Measurements from ENCODE around the gene EPYC.

Gene EPYC

DNA sequence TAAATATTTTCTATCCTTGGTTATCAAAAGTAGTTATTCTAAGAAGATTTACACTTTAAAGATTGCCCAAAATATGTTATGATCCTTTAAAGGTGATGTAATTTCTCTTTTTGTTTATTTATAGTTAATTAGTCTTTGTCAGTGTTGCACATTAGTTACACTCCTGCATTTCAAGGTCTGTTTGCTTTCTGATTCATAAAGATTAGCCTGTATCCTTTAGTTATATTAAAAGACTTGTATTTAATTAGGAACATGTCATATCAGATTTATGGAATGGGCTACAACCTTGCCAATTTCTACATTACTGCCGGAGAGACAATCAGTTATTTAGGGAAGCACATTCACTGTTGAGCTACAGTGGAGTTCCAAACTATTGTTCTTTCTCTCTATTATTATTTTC, 3.5 kb downstream of the EPYC start:
- CTCF ChIA-PET, result interaction anchor here (0.6 to 1.8 kb wide), 4 partner anchors 21 to 200 kb away, joined by 3 to 5 read pairs (median 4); no protein-coding TSS in a partner anchor
- Histone ChIP-seq H3K27ac (ENCODE audit: extremely low read depth, low read depth, low read length) (no peak overlapping the region), H3K9me3 (ENCODE audit: control insufficient read depth, insufficient read depth, low read depth, low read length) (no peaks in the 10 kb centered on the region), H3K36me3 (ENCODE audit: control insufficient read depth in 2 of 2, insufficient read depth in 1 of 2, low read length in 2 of 2) (no peaks in the 10 kb centered on the region), H3K4me3 (ENCODE audit: low read depth, low read length) (no peak overlapping the region), H3K4me1 (ENCODE audit: control insufficient read depth, insufficient read depth, low read length) (peaks cover 6% of the 10 kb centered on the region; the same call in 1 of the 2 replicates)
- peak; percentile 42; the same call in 1 of the 2 replicates for TF ChIP-seq TCF7L2 (IDR thresholded peaks at IDR 0.05; ENCODE audit: borderline replicate concordance, low read depth, low read length)
- TF ChIP-seq, protein P1, sequence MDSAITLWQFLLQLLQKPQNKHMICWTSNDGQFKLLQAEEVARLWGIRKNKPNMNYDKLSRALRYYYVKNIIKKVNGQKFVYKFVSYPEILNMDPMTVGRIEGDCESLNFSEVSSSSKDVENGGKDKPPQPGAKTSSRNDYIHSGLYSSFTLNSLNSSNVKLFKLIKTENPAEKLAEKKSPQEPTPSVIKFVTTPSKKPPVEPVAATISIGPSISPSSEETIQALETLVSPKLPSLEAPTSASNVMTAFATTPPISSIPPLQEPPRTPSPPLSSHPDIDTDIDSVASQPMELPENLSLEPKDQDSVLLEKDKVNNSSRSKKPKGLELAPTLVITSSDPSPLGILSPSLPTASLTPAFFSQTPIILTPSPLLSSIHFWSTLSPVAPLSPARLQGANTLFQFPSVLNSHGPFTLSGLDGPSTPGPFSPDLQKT (IDR thresholded peaks at IDR 0.05; ENCODE audit: borderline replicate concordance, low read depth, low read length), result no peak
- TF ChIP-seq ZNF621 (tag by site-specific recombination; IDR thresholded peaks at IDR 0.05), result no peak
- peak; percentile 76 for TF ChIP-seq KLF8 (tag by site-specific recombination; IDR thresholded peaks at IDR 0.05)
- 0 out of 2 replicates have a peak, but pooled peaks have one; percentile 21 for TF ChIP-seq ZNF366 (tag by site-specific recombination; conservative IDR thresholded peaks at IDR 0.05)
- no peak for TF ChIP-seq ZNF2 (tag by site-specific recombination; IDR thresholded peaks at IDR 0.05)
- TF ChIP-seq WT1 (tag by site-specific recombination; IDR thresholded peaks at IDR 0.05), result peak; percentile 87
- POLR2A ChIA-PET, result no interaction called here

DNA sequence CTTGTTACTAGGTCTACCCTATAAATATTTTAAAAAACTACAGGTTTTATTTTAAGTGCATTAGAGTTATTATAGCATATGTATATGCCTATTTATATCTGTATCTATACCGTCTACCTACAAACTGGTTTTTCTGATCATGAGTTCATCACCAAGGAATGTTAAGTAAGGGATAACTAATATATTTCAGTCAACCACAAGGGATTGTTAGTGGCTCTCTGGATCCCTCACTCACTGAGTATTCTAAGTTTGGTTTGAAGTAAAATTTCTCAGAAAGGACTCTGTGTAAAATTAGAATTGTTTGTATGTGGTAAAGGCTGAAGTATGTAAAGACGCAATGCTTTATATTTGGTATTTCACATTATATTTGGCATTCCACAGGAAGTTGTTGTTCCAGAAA, 4.8 kb downstream of the EPYC start:
- POLR2A ChIA-PET, result no interaction called here

DNA sequence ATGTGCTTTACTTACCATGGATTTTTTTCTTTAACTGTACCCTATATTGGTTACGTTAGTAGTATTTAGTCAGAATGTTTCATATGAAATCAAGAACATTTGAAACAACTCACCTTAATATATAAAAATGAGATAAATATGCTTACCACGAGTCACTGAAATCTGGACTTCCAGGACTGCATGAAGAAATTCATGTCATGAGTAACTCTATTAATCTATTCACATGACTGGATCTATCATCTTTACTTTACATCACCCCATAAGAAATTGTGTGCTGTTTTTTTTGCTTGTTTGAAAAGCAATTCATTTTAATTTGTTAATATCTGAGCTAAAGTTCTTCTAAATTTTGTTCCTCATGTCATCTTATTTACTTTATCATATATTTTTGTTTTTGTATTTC, 5.2 kb downstream of the EPYC start:
- TF ChIP-seq ZNF324 (tag by site-specific recombination; IDR thresholded peaks at IDR 0.05) (no peak), TCF7L2 (IDR thresholded peaks at IDR 0.05; ENCODE audit: borderline replicate concordance, low read depth, low read length) (no peak), ZBTB48 (tag by site-specific recombination; IDR thresholded peaks at IDR 0.05) (no peak), ZNF76 (tag by site-specific recombination; IDR thresholded peaks at IDR 0.05; ENCODE audit: borderline replicate concordance, low read depth) (no peak), ZNF175 (tag by site-specific recombination; IDR thresholded peaks at IDR 0.05) (no peak), ZNF23 (tag by site-specific recombination; IDR thresholded peaks at IDR 0.05; ENCODE audit: borderline replicate concordance) (no peak), KLF8 (tag by site-specific recombination; IDR thresholded peaks at IDR 0.05) (no peak), ZNF623 (tag by site-specific recombination; IDR thresholded peaks at IDR 0.05) (no peak), PRDM1 (tag by site-specific recombination; IDR thresholded peaks at IDR 0.05) (no peak), KLF7 (tag by site-specific recombination; IDR thresholded peaks at IDR 0.05; ENCODE audit: borderline replicate concordance) (no peak), ZNF266 (tag by site-specific recombination; IDR thresholded peaks at IDR 0.05; ENCODE audit: low read depth) (no peak), ZNF239 (tag by site-specific recombination; IDR thresholded peaks at IDR 0.05) (no peak), ZNF132 (tag by site-specific recombination; IDR thresholded peaks at IDR 0.05; ENCODE audit: borderline replicate concordance) (no peak)
- Histone ChIP-seq H3K4me1 (ENCODE audit: control insufficient read depth, insufficient read depth, low read length) (peaks cover 11% of the 10 kb centered on the region; the same call in 1 of the 2 replicates), H3K9me3 (ENCODE audit: control insufficient read depth, insufficient read depth, low read depth, low read length) (no peaks in the 10 kb centered on the region), H3K36me3 (ENCODE audit: control insufficient read depth in 2 of 2, insufficient read depth in 1 of 2, low read length in 2 of 2) (no peaks in the 10 kb centered on the region), H3K4me3 (ENCODE audit: low read depth, low read length) (no peak overlapping the region), H3K27ac (ENCODE audit: extremely low read depth, low read depth, low read length) (no peak overlapping the region)
- CTCF ChIA-PET, result no interaction called here
- POLR2A ChIA-PET, result no interaction called here

More for the DNA sequence above, 4.8 kb downstream of the EPYC start:
- no peaks in the 10 kb centered on the region for H3K9me3 ChIP-seq (ENCODE audit: control insufficient read depth, insufficient read depth, low read depth, low read length)
- no peak overlapping the region for H3K4me3 ChIP-seq (ENCODE audit: low read depth, low read length)
- TF ChIP-seq MZF1 (tag by site-specific recombination; IDR thresholded peaks at IDR 0.05; ENCODE audit: borderline replicate concordance) (no peak), KLF1 (tag by site-specific recombination; IDR thresholded peaks at IDR 0.05) (no peak), ZNF202 (tag by site-specific recombination; IDR thresholded peaks at IDR 0.05; ENCODE audit: borderline replicate concordance) (no peak), ZNF426 (tag by site-specific recombination; IDR thresholded peaks at IDR 0.05) (no peak)
- TF ChIP-seq, protein P2, sequence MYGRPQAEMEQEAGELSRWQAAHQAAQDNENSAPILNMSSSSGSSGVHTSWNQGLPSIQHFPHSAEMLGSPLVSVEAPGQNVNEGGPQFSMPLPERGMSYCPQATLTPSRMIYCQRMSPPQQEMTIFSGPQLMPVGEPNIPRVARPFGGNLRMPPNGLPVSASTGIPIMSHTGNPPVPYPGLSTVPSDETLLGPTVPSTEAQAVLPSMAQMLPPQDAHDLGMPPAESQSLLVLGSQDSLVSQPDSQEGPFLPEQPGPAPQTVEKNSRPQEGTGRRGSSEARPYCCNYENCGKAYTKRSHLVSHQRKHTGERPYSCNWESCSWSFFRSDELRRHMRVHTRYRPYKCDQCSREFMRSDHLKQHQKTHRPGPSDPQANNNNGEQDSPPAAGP (tag by site-specific recombination; IDR thresholded peaks at IDR 0.05), result no peak
- TF ChIP-seq, protein P3, sequence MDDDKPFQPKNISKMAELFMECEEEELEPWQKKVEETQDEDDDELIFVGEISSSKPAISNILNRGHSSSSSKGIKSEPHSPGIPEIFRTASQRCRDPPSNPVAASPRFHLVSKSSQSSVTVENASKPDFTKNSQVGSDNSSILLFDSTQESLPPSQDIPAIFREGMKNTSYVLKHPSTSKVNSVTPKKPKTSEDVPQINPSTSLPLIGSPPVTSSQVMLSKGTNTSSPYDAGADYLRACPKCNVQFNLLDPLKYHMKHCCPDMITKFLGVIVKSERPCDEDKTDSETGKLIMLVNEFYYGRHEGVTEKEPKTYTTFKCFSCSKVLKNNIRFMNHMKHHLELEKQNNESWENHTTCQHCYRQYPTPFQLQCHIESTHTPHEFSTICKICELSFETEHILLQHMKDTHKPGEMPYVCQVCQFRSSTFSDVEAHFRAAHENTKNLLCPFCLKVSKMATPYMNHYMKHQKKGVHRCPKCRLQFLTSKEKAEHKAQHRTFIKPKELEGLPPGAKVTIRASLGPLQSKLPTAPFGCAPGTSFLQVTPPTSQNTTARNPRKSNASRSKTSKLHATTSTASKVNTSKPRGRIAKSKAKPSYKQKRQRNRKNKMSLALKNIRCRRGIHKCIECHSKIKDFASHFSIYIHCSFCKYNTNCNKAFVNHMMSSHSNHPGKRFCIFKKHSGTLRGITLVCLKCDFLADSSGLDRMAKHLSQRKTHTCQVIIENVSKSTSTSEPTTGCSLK (tag by site-specific recombination; IDR thresholded peaks at IDR 0.05), result no peak
- TF ChIP-seq, protein P4, sequence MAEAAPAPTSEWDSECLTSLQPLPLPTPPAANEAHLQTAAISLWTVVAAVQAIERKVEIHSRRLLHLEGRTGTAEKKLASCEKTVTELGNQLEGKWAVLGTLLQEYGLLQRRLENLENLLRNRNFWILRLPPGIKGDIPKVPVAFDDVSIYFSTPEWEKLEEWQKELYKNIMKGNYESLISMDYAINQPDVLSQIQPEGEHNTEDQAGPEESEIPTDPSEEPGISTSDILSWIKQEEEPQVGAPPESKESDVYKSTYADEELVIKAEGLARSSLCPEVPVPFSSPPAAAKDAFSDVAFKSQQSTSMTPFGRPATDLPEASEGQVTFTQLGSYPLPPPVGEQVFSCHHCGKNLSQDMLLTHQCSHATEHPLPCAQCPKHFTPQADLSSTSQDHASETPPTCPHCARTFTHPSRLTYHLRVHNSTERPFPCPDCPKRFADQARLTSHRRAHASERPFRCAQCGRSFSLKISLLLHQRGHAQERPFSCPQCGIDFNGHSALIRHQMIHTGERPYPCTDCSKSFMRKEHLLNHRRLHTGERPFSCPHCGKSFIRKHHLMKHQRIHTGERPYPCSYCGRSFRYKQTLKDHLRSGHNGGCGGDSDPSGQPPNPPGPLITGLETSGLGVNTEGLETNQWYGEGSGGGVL (tag by site-specific recombination; IDR thresholded peaks at IDR 0.05), result no peak
- H3K4me1 ChIP-seq (ENCODE audit: control insufficient read depth, insufficient read depth, low read length), result peaks cover 10% of the 10 kb centered on the region; the same call in 1 of the 2 replicates
- CTCF ChIA-PET, result no interaction called here
- no peaks in the 10 kb centered on the region for H3K36me3 ChIP-seq (ENCODE audit: control insufficient read depth in 2 of 2, insufficient read depth in 1 of 2, low read length in 2 of 2)
- no peak overlapping the region for H3K27ac ChIP-seq (ENCODE audit: extremely low read depth, low read depth, low read length)

All from HEK293 (cell line).